GM21529 (cell line): ENCODE data around the gene RYR3.
A peak's percentile ranks its signal among the peaks of the same experiment; 100 is the strongest.

Experiments used
- ATAC-seq: cut with Tn5 transposase; IDR thresholded peaks from one replicate; pipeline ENCODE4 v1.9.1; 2021; ENCODE audit not compliant: unreplicated experiment

Gene RYR3

DNA sequence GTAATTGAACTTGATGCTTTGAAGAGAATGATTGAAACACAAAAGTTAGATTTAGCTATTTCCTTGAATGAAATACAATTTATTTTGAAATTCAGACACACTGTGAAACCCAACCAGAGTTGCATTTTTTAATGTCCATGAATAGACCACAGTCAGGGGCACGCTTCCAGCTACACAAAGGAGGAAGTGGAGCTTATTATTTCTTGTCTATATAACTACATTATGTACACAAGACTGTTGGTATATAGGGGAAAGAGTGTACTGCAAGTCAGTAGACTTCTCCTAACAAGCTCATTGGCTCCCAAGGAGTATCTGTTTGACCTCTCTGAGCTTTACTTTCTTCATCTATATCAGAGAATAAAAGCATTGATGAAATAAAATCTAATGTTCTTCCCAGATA, 326.2 kb downstream of the RYR3 start:
- ATAC-seq: no peak

- no peak for ATAC-seq
Observed at GRCh38 chr15:33638453-33638852, 327.7 kb downstream of the RYR3 start.

DNA sequence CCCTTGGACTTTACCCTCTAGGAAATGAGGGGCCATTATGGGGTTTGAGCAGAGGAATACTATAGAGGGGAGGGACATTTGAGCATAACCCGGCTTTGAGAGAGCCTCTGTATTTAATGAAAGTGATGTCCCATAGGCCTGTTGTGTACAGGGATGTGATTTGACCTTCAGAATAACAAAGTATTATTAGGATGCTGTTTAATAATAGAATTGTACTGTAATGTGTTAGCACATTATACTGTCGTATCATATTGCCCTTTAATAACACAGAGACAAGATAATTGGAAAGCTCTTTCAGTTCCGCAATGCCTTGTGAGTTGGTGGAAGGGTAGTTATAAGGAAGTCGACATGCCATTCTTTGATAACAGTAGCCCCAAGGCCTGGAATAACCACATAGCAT, 328.3 kb downstream of the RYR3 start:
- no peak for ATAC-seq

DNA sequence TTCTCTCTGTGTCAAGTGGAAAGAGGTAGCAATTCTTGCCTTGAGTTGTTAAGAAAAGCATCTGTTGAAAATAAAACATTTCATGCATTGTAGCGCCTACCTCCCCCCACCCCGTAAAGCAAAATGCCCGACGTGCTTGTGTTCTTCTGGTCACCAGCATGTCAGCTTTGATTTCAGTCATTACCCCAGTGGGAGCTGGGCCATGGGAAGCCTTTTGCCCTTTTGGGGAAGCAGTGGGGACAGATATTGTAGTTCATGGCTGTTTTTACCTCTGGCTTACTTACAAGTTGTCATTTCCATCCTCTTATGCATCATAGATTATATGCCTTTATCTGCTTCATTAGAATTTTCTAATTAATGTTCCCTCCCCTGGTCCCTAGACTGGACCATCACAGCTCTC, 328.7 kb downstream of the RYR3 start:
- no peak for ATAC-seq

DNA sequence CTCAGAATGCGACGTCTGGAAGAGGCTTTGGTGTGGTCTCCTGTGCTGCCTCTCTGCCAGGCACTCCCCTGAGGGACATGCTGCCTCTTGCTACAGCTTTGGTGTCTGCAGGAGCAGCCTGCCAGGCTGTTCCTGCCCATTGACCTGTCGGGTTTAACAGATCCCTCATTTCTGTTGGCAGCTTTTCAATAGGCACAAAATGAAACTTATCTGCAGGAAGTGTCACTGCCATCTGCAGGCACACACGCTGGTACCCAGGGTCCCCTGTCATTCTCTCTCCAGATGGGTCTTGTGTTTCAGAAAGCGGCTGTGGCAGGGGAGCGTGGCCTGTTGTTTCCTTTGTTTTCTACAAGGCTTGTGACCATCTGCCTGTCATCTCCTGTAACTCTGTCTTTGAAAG, 329.2 kb downstream of the RYR3 start:
- no peak for ATAC-seq

- no peak for ATAC-seq
Observed at GRCh38 chr15:33641069-33641468, 330.3 kb downstream of the RYR3 start.

DNA sequence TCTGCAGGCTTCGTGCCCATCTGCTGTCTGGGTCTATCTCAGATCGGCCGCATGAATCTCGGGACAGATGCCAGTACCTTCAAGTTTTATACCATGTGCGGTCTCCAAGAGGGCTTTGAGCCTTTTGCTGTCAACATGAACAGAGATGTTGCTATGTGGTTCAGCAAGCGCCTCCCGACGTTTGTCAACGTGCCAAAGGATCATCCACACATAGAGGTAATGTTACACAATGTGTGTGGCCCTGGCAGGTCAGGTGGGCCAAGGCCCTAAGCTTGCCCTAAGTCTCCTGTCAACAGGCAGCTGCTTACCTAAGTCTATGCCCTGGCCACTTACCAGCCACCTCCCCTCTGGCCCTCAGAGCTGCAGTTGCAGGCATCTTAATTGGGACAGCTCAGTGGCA, 333.5 kb downstream of the RYR3 start:
- ATAC-seq: no peak

GRCh38 chr15:33646744-33647143, 336.0 kb downstream of the RYR3 start:
- no peak for ATAC-seq

GRCh38 chr15:33649217-33649933, 338.6 kb downstream of the RYR3 start:
- no peak for ATAC-seq

GRCh38 chr15:33654860-33655259, 344.1 kb downstream of the RYR3 start:
- no peak for ATAC-seq

- no peak for ATAC-seq
Observed at GRCh38 chr15:33655488-33655887, 344.7 kb downstream of the RYR3 start.

- no peak for ATAC-seq
Observed at GRCh38 chr15:33656168-33656567, 345.4 kb downstream of the RYR3 start.

GRCh38 chr15:33660151-33660550, 349.4 kb downstream of the RYR3 start:
- no peak for ATAC-seq

DNA sequence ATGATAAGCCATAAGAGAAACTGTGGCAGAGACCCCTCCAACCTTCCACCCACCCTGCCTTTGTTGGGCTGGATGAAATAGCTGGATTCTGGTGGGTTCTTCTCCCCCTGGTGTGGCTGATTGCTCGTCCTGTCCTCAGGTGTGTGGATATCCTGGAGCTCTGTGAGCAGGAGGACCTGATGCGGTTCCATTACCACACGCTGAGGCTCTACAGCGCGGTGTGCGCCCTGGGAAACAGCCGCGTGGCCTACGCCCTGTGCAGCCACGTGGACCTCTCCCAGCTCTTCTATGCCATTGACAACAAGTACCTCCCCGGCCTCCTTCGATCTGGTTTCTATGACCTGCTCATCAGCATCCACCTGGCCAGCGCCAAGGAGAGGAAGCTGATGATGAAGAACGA, 351.2 kb downstream of the RYR3 start:
- ATAC-seq: no peak

- no peak for ATAC-seq
Observed at GRCh38 chr15:33664947-33665346, 354.2 kb downstream of the RYR3 start.

DNA sequence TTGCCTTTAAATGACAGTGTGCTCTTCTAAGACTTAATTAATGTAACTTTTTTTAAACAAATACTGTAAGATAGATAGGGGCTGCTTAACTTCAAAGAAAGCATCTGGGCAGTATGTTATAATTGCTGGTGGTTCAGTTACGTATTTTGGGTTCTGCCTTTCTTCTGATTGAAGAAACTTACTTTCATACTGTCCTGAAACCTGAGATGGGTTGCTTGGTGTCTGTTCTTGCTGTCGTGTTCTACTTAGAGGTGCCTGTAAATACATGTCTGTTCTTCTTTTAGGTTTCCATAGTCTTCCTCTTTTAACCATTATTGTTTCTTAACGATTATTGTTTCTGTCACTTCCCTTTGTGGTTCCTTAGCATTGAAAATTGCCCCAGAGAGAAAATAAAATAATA, 359.8 kb downstream of the RYR3 start:
- ATAC-seq: peak; percentile 57

- ATAC-seq: peak; percentile 92
Observed at GRCh38 chr15:33671456-33671855, 360.7 kb downstream of the RYR3 start.

DNA sequence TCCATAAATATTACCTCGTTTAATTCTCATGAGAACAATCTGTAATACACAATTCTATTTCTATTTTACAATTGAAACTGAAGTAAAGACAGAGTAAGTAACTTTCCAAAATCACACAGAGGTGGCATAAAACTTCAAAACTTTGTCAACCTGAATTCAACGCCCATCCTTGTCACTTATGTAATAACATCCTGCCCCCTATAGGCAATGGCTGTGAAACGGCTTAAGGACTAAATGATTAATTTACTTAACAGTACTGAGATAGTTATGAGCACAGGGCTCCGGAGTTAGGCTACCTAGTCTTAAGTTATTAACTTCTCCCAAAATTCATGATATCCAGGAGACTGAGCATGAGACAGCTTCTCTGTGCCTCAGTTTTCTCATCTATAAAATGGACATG, 364.5 kb downstream of the RYR3 start:
- no peak for ATAC-seq

GRCh38 chr15:33677238-33677830, 366.6 kb downstream of the RYR3 start:
- no peak for ATAC-seq

GRCh38 chr15:33678176-33678575, 367.4 kb downstream of the RYR3 start:
- ATAC-seq: no peak

GRCh38 chr15:33678602-33679001, 367.8 kb downstream of the RYR3 start:
- ATAC-seq: no peak

- no peak for ATAC-seq
Observed at GRCh38 chr15:33679061-33679460, 368.3 kb downstream of the RYR3 start.

DNA sequence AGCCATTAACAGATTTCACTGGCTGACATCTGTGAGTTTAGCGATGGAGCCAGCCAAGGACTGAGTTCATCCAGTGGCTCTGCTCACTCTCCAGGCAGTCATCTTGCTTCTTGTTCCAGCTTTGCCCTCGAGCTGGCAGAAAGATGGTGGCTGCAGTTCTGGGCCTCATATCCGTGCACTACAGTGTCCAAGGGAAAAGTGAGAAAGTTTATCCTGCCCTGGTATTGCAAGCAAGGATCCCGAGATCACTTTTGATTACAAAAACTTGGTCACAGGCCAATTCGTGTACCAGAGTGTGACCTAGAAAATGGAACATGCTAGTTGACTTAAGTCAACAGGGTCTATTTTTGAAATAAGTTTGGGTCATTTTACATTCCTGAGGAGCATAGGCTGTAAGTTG, 369.6 kb downstream of the RYR3 start:
- ATAC-seq: no peak
